Bronchial epithelial cell (primary cell): ENCODE measurements around the gene QSOX2. TPM values are rescaled to one million over a fixed set of nuclear protein-coding genes. Genes with fewer than 3 reads are reported as not detected.

Experiments used
- DNase-seq: peaks from one replicate; pipeline ENCODE4 v3.0.0-alpha.2; 2010; ENCODE audit warnings: low read depth
- FAIRE-seq: peaks from 2 replicates; lab custom pipeline; 2011; peaks lifted over from hg19 to GRCh38; lab: Jason Lieb, UNC
- H3K27me3 ChIP-seq: 2 replicates; pipeline ENCODE4 v1.5.1; 2011; ENCODE audit warnings: low read length; ENCODE audit not compliant: control insufficient read depth, insufficient read depth
- H3K36me3 ChIP-seq: 2 replicates; pipeline ENCODE4 v1.5.1; 2011; ENCODE audit warnings: low read length; ENCODE audit not compliant: control insufficient read depth, insufficient read depth
- H3K4me3 ChIP-seq: 2 replicates; pipeline ENCODE4 v1.5.1; 2011; ENCODE audit warnings: mild to moderate bottlenecking, low read depth, low read length, control low read depth
- total RNA-seq: library from RNA; depleted of rRNA; stranded (reverse); fragments of >200 nt; gene quantifications from 2 replicates; pipeline ENCODE4 v1.2.1, GENCODE V29; 2014
- TF ChIP-seq, protein P1 (sequence below): IDR thresholded peaks from 2 replicates; pipeline ENCODE4 v1.5.1; 2011; ENCODE audit warnings: mild to moderate bottlenecking, moderate library complexity, low read length, control low read depth, inconsistent platforms; ENCODE audit not compliant: insufficient read depth, severe bottlenecking

The QSOX2 gene
- total RNA-seq, 1 donor from 2014 or later, result 12.1 TPM

DNA sequence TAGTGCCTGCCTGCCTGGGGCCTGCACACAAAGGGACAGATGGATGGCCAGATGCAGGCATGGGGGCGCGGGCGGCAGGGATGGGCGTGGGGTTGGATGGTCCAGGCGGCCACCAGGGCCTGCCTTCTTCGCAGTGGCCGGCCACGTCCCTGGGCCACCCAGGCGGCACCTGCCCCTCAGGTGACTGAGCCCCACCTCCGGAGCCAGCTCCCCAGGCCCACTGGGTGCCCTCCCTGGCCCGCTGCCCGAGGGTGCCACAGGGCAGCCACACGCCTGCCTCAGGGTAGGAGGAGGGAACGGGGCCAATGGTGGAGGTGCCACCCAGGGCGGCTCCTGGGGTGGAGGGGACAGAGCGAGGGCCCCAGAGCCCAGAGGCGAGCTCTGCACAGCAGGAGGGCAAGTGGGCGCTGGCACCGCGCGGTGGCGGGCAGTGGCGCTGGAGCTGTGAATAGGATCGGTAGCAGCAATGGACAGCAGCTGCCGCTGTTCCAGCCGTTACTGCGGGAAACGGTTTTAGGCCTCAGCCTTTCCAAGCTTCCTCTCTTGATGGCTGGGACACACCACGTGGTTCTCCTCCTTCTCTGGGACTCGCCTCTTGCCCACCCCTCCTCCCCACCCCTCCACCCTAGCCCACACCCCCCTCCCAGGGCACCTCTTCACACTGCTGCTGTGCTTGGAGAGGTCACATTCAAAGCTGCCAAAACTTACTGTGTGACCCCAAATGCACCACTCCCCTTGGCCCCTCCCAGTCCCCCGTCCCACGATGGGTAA lies 59.8 kb downstream of the QSOX2 start:
- Histone ChIP-seq H3K4me3 (no peak overlapping the region), H3K36me3 (no peaks in the 10 kb centered on the region), H3K27me3 (peaks cover 20% of the 10 kb centered on the region)
- FAIRE-seq (no peak), DNase-seq (no peak)
- TF ChIP-seq, protein P1, sequence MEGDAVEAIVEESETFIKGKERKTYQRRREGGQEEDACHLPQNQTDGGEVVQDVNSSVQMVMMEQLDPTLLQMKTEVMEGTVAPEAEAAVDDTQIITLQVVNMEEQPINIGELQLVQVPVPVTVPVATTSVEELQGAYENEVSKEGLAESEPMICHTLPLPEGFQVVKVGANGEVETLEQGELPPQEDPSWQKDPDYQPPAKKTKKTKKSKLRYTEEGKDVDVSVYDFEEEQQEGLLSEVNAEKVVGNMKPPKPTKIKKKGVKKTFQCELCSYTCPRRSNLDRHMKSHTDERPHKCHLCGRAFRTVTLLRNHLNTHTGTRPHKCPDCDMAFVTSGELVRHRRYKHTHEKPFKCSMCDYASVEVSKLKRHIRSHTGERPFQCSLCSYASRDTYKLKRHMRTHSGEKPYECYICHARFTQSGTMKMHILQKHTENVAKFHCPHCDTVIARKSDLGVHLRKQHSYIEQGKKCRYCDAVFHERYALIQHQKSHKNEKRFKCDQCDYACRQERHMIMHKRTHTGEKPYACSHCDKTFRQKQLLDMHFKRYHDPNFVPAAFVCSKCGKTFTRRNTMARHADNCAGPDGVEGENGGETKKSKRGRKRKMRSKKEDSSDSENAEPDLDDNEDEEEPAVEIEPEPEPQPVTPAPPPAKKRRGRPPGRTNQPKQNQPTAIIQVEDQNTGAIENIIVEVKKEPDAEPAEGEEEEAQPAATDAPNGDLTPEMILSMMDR, result no peak

- peaks cover 16% of the 10 kb centered on the region for H3K27me3 ChIP-seq
- H3K36me3 ChIP-seq, result no peaks in the 10 kb centered on the region
- TF ChIP-seq, protein P1, result no peak
- DNase-seq (no peak), FAIRE-seq (no peak)
- no peak overlapping the region for H3K4me3 ChIP-seq
Observed at GRCh38 chr9:136185066-136185465, 60.5 kb downstream of the QSOX2 start.

DNA sequence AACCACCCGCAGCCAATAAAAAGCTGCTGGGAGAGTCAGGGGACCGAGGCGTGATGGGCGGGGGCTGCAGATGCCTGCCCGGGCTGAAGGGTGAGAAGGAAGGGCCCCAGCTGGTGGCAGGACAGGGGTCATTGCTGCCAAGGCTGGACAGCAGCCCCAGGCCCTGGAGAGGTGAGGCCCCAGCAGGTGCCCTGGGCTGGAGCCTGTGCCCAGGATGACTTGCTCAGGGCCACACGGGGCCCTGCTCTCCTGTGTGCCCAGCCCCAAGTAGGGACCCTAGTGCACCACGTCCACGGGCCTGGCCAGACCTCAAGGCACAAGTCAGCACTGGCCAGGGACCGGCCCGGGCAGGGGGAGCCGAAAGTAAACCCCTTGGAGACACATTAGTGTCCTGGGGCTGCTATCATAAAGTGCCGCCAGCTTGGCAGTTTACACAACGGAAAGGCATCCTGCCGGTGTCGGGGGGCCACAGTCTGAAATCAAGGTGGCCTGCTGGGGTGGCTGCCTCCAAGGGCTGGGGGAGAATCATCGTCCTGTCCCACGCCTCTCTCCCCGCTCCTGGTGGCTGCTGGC lies 62.7 kb downstream of the QSOX2 start:
- FAIRE-seq (no peak), DNase-seq (no peak)
- peaks cover 15% of the 10 kb centered on the region for H3K27me3 ChIP-seq
- TF ChIP-seq, protein P1, result no peak
- no peak overlapping the region for H3K4me3 ChIP-seq
- H3K36me3 ChIP-seq, result no peaks in the 10 kb centered on the region

DNA sequence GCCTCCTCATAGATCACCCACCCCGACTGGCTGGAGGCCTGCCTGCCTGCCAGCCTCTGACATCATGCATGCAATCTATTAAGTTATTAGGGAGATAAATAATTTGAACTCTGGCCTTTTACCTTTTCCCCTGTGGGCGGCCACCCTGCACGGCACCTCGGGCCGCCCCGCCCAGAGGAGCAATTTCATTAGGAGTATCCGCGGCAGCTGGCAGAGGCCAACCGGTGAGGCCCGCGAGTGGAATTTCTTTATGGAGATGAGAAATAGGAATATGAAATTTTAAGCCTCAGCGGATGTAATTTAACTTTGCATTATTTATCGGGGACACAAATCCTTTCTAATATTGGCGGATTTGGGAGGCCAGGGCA lies 63.2 kb downstream of the QSOX2 start:
- peaks cover 11% of the 10 kb centered on the region for H3K27me3 ChIP-seq
- DNase-seq (no peak), FAIRE-seq (no peak)
- TF ChIP-seq, protein P1, result no peak
- H3K4me3 ChIP-seq, result no peak overlapping the region
- H3K36me3 ChIP-seq, result no peaks in the 10 kb centered on the region

GRCh38 chr9:136181784-136182419 lies 63.7 kb downstream of the QSOX2 start:
- FAIRE-seq (no peak), DNase-seq (no peak)
- Histone ChIP-seq H3K4me3 (no peak overlapping the region), H3K27me3 (peaks cover 9% of the 10 kb centered on the region), H3K36me3 (no peaks in the 10 kb centered on the region)
- TF ChIP-seq, protein P1, result no peak
